Endothelial cell of umbilical vein (primary cell): Measurements from ENCODE around the gene PSME3IP1.
"Not testable (repeated sequence)": the region's sequence is repeated elsewhere in the genome, so short reads cannot be mapped to it uniquely, and the experiment has no call there.

Source experiments
- EZH2 ChIP-seq: IDR thresholded peaks from 2 replicates; pipeline ENCODE4 v1.6.1; 2012; ENCODE audit warnings: borderline replicate concordance, low read depth, mild to moderate bottlenecking, moderate library complexity, low read length, inconsistent platforms; ENCODE audit not compliant: severe bottlenecking
- MAX ChIP-seq: IDR thresholded peaks from 2 replicates; pipeline ENCODE4 v1.6.1; 2011; ENCODE audit not compliant: insufficient read depth, insufficient read length
- POLR2A ChIP-seq: IDR thresholded peaks from 2 replicates; pipeline ENCODE4 v1.6.1; 2012; ENCODE audit warnings: low read depth, mild to moderate bottlenecking, control low read depth, low read length
- POLR2AphosphoS5 ChIP-seq: IDR thresholded peaks from 2 replicates; pipeline ENCODE4 v1.6.1; 2012; ENCODE audit warnings: low read depth, mild to moderate bottlenecking, control low read depth, low read length, moderate library complexity; ENCODE audit not compliant: insufficient read depth
- TF ChIP-seq, protein P1 (sequence below), 2 donors: IDR thresholded peaks; 1 replicate in 1 of 2; 2 replicates in 1 of 2; pipeline ENCODE4 v1.5.1; 2011; ENCODE audit warnings: low read length in 2 of 2, mild to moderate bottlenecking in 2 of 2, moderate library complexity in 2 of 2, control low read depth in 1 of 2, inconsistent platforms in 1 of 2, low read depth in 1 of 2; ENCODE audit not compliant: insufficient read depth in 1 of 2; ENCODE audit errors: extremely low read depth in 1 of 2

GRCh38 chr16:57200321-57200720, 14.5 kb upstream of the PSME3IP1 start:
- TF ChIP-seq, protein P1, sequence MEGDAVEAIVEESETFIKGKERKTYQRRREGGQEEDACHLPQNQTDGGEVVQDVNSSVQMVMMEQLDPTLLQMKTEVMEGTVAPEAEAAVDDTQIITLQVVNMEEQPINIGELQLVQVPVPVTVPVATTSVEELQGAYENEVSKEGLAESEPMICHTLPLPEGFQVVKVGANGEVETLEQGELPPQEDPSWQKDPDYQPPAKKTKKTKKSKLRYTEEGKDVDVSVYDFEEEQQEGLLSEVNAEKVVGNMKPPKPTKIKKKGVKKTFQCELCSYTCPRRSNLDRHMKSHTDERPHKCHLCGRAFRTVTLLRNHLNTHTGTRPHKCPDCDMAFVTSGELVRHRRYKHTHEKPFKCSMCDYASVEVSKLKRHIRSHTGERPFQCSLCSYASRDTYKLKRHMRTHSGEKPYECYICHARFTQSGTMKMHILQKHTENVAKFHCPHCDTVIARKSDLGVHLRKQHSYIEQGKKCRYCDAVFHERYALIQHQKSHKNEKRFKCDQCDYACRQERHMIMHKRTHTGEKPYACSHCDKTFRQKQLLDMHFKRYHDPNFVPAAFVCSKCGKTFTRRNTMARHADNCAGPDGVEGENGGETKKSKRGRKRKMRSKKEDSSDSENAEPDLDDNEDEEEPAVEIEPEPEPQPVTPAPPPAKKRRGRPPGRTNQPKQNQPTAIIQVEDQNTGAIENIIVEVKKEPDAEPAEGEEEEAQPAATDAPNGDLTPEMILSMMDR (IDR thresholded peaks at IDR 0.05; ENCODE audit: extremely low read depth in 1 of 2, insufficient read depth in 1 of 2, low read depth in 1 of 2, low read length in 2 of 2): not testable (repeated sequence)
- not testable (repeated sequence) for TF ChIP-seq POLR2A, POLR2AphosphoS5, EZH2, MAX
